Suppressor macrophage (primary cell): ENCODE data around the gene COG2.
A peak's percentile ranks its signal among the peaks of the same experiment; 100 is the strongest.
"Not testable (repeated sequence)": the region's sequence is repeated elsewhere in the genome, so short reads cannot be mapped to it uniquely, and the experiment has no call there.

Source experiments
- DNase-seq, 4 experiments: peaks; one replicate each; pipeline ENCODE4 v3.0.0-alpha.2; 2020 to 2022

The COG2 gene

DNA sequence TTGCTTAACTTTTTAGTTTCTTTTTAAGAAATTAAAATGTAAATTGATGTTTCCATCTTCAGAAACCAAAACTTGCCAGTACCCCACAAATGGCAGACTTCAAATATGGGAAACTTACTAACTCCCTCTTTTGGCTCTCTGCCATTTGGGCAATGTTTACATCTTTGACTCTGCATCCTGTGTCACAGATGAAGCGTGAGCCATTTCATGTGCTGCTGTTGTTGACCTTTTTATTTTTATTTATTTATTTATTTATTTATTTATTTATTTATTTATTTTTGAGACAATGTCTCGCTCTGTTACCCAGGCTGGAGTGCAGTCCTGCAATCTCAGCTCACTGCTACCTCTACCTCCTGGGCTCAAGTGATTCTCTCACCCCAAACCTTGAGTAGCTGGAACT, 16.0 kb upstream of the COG2 start:
- DNase-seq: no peak

DNA sequence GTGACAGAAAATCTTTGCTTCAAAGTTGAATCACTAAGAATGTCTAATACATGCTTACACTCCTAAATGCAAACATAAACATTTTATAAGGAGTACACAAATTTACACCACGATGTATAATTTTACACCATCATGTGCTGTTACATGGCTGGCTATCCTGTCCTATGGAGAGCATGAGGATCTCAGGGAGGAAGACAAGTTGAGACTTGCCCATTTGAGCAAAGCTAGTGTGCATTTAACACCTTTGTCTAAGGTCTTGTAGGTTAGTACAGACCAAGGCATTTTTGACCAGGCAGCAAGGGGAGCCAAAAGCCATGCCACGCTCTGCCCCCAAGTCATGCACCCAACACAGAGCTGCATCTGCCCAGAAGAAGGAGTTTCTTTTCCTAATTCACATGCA, 14.5 kb upstream of the COG2 start:
- DNase-seq: no peak

DNA sequence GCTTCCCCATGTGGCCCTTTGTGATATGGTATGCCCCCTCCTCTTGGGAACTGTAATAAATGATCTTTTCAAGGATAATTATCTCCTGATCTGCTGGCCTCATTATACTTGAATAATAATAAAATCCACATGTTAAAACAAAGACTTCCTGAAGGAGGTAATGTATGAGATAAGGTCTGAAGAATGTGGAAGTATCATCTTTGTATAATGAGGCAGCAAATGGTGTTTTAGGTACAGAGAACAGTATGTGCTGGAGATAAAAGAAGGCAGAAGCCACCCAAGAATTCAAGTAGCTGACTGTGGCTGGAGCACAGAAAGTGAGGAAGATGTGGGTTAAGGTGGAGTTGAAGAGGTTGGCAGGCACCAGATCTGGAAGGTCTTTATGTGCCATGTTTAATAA, 12.8 kb upstream of the COG2 start:
- DNase-seq: no peak

DNA sequence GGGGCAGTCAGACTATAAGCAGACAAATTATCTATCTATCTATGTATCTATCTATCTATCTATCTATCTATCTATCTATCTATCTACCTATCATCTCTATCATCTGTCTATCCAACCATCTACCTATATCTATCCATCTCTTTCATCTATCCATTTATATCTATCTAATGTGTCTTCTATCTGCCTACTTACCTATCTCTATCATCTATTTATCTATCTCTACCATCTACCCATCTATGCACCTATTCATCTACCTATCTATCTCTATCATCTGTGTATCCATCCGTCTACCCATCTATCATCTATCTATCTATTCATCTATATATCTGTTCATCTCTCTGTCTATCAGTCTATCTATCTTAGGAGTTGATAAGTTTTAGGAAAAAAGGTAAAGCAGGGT, 10.8 kb upstream of the COG2 start:
- no peak for DNase-seq

DNA sequence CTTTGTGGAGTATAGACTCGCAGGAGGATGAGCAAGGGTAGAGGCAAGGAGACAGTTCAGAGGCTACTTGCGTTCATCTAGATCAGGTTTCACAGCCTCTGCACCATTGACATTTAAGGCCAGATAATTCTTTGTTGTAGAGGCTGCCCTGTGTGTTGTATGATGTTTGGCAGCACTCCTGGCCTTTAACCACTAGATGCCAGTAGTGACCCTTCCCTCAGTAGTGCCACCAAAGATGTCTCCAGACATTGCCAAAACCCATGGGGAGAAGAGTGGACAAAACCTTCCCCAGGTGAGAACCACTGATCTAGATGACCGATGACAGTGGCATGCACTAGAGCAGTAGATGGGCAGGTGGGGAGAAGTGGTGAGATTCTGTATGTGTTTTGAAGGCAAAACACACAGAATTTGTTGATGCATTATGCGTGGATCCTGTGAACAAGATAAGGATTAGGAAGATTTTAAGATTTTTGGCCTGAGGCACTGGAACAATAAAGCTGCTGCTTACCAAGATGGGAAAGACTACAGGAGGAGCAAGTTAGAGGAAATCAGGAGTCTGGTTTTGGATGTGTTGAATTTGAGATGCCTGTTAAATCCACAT, 9.9 kb upstream of the COG2 start:
- DNase-seq: peak; percentile 35 to 69 (median 62)

DNA sequence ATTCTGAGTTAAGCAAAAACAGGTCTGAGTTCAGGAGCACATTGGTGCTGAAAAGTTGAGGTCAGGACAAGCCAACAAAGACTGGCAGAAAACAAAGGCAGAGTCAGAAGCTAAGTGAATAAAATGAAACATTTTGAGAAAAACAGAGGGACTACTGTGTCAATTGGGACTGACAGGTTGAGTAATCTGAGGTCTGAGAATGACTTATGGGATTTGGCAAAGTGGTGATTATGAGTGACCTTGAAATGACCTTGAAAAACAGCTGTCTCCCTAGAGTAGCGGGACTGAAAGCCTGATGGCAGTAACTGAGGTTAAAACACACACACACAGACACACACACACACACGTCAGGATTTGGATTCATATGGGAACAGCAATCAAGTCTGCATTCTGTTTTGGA, 8.8 kb upstream of the COG2 start:
- DNase-seq: no peak

DNA sequence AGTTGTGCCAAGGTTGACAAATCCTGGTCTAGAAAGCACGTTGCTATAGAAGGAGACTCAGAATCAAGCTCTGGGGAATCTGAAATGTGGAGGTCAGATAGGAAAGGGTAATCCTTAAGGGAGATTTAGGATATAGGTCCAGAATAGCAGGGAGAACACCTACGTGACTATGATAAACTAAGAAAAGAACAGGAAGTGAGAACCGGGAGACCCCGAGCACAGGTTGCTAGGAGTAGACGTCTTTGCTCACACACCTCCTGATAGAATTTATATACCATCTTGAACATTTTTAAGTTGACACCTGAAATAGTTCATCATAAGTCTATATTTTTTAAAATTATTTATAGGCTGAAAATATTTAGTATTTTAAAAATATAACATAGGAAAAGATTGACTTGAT, 7.9 kb upstream of the COG2 start:
- DNase-seq: no peak

DNA sequence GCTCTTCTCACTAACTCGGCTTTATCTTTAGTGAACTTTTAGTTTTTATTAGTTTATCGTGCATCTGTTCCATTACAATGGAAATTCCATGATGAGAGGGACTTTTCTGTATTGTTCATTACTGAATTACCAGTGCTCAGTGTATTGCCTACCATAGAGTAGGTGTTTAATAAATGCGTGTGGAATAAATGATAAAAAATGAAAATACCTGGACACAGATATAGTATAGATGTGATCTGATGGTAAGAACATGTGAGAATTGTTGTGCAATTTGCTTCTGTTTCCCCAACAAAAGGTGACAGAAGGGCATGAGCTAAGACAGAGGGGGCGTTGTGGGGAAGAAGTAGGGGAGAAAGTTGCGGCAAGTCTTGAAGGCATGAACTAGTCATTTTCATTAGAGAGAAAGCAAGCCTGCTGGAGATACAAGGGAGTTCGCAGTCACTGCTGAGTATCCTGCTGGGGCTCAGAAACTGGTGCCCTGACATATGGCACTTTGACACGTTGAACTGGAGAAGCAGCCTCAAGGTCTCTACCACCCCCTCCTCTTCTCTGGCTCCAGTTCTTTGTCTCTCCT, 5.6 kb upstream of the COG2 start:
- peak; percentile 41 to 71 (median 54) for DNase-seq

DNA sequence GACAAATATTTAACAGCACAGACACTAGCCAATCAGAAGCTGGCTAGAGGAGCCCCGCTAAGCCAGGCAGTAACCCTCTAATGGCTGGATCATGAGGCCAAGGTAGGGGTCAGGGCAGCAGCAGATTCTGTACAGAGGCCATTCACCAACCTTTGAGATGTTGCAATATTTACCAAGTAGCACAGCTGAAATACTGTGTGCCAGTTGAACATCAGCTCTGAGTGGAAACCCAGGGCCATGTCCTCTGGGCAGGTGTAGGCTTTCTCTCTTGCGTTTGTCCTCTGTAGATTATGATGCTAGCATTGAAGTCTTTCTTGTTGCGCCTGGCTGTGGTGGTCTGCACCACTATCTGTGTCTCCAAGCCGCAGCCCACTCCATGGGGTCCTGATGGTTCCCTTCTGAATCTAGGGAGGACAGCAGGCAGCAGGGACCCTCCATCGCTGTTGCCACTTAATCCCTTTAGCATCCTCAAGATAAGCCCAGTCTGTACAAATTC, 2.5 kb upstream of the COG2 start:
- DNase-seq: no peak

DNA sequence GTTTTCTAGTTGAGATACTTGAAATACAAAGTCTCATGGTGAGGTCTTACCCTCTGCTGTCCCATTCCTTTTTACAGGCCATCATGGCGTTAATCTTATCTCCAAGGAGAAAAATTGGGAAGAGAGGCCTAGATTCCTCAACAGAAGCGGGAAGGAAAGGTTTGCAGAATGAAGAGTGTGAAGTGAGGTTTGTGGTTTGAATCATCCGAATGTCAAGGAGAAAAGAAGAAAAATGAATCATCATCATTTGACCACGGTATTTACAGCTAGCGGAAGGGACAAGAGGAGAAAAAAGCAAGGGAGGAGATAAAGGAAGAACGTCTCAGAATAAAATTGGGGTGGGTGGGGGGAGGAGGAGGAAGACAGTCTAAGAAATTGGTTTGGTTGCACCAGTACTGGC, 935 bp upstream of the COG2 start:
- peak; percentile 2 to 43 (median 26) for DNase-seq

DNA sequence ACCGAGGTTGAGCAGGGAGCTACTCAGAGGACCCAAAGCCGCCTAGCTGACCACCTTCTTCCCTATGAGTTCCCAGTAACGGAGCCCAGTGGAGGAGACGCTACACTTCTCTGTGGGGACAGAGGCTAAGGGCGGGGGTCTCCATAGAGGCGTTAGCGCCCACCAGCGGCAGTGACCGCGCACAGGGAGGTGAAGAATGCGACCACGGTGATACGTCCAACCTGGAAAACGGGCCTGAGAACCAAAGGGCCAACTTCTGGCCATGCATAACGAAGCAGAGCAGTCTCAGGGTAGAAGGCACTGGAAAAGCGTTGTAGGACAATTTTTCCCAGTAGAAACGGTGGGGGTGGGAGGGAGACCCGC, 400 bp upstream of the COG2 start:
- peak in 2 of 4 experiments; percentile 9 to 10 for DNase-seq

DNA sequence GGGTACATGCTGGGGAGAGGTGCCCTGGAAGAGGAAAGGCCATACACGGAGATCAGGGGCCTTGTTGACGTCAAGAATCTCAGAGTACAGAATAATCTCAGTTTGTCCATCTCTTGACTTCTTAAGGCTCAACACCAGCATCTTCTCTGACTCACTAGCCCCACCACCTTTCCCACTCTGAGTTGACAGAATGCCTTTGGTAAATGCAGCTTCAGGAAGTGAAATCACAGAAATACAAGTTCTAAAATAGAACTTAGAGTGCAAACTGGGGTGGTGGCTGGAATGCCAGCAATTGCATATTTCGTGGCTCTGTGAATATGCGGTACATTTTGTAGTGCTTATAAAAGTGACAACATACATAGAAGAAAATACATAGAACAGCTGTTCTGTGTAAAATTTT, 1.6 kb downstream of the COG2 start:
- DNase-seq: peak; percentile 7 to 39 (median 31)

DNA sequence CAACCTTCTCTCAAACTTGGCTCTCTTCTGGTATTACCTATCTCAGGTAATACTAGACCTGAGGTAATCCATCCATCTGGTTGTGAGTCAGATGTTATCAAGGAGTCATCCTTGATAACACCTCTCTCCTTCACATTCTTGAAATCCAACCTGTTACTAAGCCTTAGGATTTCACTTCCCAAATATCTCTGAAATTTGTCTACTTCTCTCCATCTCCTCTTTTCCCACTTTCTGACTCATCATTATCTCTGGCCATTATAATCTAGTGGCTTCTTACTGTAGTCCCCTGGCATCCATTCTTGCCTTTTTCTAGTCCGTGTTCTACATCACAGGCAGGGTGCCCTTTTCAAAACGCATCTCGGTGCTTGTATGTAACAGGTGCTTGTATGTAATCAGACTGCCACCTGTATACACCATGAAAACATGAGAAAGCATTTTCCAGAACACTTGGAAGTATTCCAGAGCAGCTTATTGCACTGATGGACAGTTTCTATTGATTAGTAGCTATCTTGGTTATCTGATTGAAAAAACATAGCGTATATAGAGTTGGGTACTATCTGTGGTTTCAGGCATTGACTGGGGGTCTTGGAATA, 4.5 kb downstream of the COG2 start:
- no peak for DNase-seq

DNA sequence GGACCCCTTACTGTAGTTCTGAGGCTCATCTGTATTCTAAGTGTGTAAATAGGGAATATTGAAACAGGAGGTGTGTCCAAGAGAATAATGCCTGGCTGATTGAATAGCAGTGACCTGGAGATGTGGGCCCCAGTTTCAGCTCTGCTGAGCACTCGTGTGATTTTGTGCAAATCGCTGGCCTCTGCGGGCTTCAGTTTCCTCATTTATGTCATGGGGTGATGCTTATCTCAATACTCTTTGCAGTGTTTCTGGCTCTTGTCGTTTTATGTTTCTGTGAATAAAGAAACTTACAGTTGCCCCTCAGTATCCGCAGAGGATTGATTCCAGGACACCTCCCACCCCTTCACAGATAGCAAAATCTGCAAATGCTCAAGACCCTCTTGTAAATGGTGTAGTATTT, 5.0 kb downstream of the COG2 start:
- no peak for DNase-seq

DNA sequence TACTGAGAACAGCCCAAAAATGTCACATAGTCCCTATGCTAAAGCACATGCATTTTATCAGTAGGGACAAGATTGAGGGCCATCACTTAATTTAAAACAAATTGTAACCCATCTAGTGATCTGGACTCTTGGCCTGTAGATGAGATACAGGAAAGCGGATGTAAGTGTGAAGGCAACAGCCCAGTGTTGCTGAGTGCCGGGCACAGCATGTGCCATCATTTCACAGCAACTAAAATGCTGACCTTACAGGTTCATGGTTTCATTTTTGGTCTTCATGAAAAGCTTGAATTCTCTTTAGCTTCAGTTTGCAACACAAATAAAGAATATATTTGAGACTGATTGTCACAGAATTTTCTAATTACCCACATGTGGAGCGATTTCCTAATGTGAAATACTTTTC, 5.8 kb downstream of the COG2 start:
- DNase-seq: no peak

DNA sequence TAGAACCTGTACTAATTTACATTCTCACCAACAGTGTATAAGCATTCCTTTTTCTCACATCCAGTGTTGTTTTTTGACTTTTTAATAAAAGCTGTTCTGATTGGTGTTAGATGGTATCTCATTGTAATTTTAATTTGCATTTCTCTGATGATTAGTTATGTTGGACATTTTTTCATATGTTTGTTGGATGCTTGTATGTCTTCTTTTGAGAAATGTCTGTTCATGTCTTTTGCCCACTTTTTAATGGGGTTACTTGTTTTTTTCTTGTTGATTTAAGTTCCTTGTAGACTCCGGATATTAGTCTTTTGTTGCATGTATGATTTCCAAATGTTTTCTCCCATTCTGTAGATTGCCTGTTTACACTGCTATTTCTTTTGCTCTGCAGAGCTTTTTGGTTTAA, 8.0 kb downstream of the COG2 start:
- DNase-seq: no peak

DNA sequence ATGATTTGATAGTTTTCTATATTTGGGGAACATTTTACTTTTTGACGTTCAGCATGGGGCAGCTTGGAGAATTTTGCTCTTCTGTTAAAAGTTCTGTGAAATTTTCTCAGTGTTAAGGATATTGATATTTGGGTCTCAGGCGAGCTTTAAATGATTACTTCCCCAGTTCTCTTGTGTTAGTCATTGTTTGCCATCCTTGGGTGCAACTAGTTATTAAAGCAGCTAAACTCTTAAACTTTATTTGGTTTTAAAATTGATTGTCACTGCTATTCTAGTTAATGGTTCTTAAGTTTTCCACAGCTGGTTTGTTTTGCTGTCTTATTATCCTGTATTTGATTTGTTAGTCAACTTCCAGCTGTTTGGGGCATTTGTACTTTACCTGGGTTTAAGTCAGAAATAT, 9.0 kb downstream of the COG2 start:
- no peak for DNase-seq

DNA sequence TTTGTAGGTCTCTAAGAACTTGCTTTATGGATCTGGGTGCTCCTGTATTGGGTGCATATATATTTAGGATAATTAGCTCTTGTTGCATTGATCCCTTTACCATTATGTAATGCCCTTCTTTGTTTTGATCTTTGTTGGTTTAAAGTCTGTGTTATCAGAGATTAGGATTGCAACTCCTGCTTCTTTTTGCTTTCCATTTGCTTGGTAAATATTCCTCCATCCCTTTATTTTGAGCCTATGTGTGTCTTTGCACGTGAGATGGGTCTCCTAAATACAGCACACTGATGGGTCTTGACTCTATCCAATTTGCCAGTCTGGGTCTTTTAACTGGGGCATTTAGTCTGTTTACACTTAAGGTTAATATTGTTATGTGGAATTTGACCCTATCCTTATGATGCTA, 14.4 kb downstream of the COG2 start:
- not testable (repeated sequence) for DNase-seq

DNA sequence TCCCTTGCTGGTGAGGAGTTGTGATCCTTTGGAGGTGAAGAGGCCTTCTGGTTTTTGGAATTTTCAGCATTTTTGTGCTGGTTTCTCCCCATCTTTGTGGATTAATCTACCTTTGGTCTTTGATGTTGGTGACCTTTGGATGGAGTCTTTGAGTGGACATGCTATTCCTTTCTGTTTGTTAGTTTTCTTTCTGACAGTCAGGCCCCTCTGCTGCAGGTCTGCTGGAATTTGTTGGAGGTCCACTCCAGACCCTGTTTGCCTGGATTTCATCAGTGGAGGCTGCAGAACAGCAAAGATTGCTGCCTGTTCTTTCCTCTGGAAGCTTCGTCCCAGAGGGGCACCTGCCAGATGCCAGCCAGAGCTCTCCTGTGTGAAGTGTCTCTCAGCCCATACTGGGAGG, 15.8 kb downstream of the COG2 start:
- DNase-seq: not testable (repeated sequence)

DNA sequence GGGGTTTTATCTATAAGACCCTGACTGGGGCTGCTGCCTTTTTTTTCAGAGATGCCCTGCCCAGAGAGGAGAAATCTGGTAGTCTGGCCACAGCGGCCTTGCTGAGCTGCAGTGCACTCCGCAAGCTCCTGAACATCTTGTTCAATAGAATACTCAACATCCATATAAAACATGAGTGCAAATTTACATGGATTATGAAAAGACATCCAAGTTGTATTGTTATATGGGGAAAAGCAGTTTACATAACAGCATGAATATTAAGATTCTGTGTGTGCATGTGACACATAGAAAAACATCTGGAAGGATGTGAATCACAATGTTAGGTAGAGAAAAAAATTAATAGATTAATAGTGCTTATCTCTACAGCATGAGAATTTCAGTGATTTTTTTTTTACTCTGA, 16.4 kb downstream of the COG2 start:
- DNase-seq: no peak

DNA sequence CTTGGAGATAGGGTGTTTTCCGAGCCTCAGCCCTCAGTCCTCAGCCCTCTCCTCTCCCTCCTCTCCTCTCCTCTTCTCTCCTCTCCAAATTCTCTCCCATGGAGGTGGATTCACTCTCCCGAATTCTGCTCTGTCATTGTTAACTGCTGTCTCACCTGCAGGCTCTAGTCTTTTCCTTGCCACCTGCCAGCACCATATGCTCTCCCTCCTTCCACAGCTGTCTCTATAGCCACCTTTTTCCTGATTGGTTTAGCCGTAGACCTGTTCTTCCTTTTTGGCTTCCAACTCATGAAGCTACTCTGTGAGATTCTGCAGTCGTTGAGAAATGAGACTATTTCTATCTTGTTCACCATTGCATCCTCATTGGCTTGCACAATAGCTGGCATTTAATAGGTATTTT, 19.7 kb downstream of the COG2 start:
- DNase-seq: peak; percentile 9 to 48 (median 23)

DNA sequence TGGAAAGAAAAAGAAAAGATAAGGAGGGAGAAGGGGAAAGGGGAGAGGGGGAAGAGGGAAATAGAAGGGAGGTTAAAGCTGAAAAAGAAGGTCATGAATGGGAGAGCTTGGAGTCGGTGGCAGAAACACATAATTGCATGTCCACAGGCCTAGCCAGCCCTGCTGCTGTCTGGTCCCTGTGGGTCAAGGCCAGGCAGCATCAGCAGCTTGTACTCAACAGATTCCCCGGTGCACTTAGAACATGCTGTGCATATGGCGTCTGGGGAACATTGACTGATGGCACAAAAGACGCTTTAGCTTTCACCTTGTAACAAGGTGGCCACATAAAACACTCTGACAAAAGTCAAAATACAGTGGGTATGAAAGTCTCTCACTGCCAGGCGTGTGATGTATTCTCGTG, 25.9 kb downstream of the COG2 start:
- no peak for DNase-seq

DNA sequence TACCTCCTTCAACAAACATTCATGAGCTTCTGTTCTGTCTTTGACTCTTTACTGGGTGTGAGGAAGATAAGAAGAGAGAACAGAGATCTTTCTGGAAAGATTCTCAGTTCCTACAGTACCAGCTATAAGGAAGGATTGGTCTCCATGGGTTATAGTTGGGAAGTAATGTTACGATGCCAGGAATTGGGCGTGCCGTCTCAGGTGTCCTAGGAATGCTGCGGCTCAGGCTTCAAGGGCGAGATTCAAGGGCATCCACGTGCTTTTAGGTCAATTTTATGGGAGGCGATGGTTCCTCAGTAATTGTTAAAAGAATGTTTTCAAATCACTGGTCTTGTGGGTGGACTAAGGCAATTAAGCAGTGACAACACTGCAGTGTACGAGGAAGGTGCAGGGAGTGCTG, 27.3 kb downstream of the COG2 start:
- no peak for DNase-seq

DNA sequence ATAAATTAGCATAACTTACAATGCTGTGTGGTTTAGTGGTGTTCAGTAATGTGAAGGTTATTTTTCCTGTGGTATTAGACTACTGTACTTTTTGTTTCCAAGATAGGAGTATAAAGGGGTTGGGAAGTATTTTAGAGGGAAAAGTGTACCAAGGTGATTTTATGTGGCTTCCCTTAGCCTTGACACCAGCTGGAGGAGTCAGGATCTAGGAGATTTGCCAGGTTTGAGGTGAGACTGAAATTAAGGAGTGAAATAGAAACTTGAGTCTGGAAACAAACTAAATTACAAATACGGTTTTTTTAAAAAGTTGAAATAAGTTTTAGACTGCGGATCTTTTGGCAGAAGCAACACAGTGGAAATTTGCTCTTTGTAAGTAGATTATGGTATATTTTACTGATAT, 32.3 kb downstream of the COG2 start:
- DNase-seq: no peak

DNA sequence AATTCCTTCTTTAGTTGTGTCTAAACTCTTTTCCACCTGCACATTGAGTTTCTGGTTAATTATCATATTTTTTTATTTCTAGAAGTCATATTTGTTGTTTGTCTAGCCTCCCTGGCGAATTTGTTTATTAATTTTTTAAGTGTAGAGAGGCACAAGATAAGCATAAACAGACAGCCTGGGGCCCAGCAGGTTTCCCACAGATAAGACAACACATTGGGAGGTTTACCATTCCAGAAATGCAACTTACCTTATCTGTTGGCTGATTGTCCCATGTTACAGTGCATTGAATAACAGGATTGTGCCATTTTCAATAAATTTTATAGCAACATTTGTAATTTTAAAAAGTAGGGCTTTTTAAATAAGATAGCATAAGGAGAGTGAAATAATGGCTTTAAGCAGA, 34.9 kb downstream of the COG2 start:
- DNase-seq: no peak
